Measurements from ENCODE around the gene DCTN3. TPM values are rescaled to one million over a fixed set of nuclear protein-coding genes. Genes with fewer than 3 reads are reported as not detected.

The DCTN3 gene
- total RNA-seq, 1 donor, result 84.0 TPM

- Histone ChIP-seq H3K4me2 (ENCODE audit: insufficient read depth, low read length) (peak overlapping the region; percentile 40), H2AFZ (ENCODE audit: low read length) (no peak overlapping the region), H4K20me1 (ENCODE audit: insufficient read depth, low read length) (peaks cover 5% of the 10 kb centered on the region), H3K4me3 (ENCODE audit: insufficient read depth, low read length) (peak overlapping the region; percentile 40), H3K36me3 (ENCODE audit: insufficient read depth, low read length) (no peaks in the 10 kb centered on the region), H3K27ac (ENCODE audit: low read depth, low read length) (no peak overlapping the region), H3K27me3 (ENCODE audit: insufficient read depth, low read length) (peaks cover 81% of the 10 kb centered on the region), H3K9me3 (ENCODE audit: low read depth, low read length) (no peaks in the 10 kb centered on the region), H3K79me2 (ENCODE audit: insufficient read depth, low read length) (no peaks in the 10 kb centered on the region), H3K4me1 (ENCODE audit: insufficient read depth, low read length) (no peaks in the 10 kb centered on the region)
- DNase-seq (ENCODE audit: insufficient read length, low spot score, missing footprints), result peak; percentile 95
- TF ChIP-seq, protein P1, sequence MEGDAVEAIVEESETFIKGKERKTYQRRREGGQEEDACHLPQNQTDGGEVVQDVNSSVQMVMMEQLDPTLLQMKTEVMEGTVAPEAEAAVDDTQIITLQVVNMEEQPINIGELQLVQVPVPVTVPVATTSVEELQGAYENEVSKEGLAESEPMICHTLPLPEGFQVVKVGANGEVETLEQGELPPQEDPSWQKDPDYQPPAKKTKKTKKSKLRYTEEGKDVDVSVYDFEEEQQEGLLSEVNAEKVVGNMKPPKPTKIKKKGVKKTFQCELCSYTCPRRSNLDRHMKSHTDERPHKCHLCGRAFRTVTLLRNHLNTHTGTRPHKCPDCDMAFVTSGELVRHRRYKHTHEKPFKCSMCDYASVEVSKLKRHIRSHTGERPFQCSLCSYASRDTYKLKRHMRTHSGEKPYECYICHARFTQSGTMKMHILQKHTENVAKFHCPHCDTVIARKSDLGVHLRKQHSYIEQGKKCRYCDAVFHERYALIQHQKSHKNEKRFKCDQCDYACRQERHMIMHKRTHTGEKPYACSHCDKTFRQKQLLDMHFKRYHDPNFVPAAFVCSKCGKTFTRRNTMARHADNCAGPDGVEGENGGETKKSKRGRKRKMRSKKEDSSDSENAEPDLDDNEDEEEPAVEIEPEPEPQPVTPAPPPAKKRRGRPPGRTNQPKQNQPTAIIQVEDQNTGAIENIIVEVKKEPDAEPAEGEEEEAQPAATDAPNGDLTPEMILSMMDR (IDR thresholded peaks at IDR 0.05; ENCODE audit: extremely low read depth, low read depth, low read length), result no peak
Observed at GRCh38 chr9:34590381-34591247, 29.7 kb downstream of the DCTN3 start.

- Histone ChIP-seq H3K4me2 (ENCODE audit: insufficient read depth, low read length) (no peak within 1 kb of the TSS), H2AFZ (ENCODE audit: low read length) (no peak within 1 kb of the TSS), H3K36me3 (ENCODE audit: insufficient read depth, low read length) (no peaks in the 10 kb centered on the region), H3K9me3 (ENCODE audit: low read depth, low read length) (no peaks in the 10 kb centered on the region), H3K27ac (ENCODE audit: low read depth, low read length) (no peak within 1 kb of the TSS), H3K79me2 (ENCODE audit: insufficient read depth, low read length) (no peaks in the 10 kb centered on the region), H4K20me1 (ENCODE audit: insufficient read depth, low read length) (peaks cover 5% of the 10 kb centered on the region), H3K27me3 (ENCODE audit: insufficient read depth, low read length) (peaks cover 89% of the 10 kb centered on the region), H3K4me3 (ENCODE audit: insufficient read depth, low read length) (no peak within 1 kb of the TSS), H3K4me1 (ENCODE audit: insufficient read depth, low read length) (no peaks in the 10 kb centered on the region)
- DNase-seq (ENCODE audit: insufficient read length, low spot score, missing footprints), result no peak
- TF ChIP-seq, protein P1 (IDR thresholded peaks at IDR 0.05; ENCODE audit: extremely low read depth, low read depth, low read length), result no peak
Observed at GRCh38 chr9:34589636-34590380, 30.5 kb downstream of the DCTN3 start, which contains the start of gene CNTFR. Gene CNTFR, minus strand, starts transcription at chr9:34589724. Its CDS starts 20,743 bp downstream, at chr9:34568981.

DNA sequence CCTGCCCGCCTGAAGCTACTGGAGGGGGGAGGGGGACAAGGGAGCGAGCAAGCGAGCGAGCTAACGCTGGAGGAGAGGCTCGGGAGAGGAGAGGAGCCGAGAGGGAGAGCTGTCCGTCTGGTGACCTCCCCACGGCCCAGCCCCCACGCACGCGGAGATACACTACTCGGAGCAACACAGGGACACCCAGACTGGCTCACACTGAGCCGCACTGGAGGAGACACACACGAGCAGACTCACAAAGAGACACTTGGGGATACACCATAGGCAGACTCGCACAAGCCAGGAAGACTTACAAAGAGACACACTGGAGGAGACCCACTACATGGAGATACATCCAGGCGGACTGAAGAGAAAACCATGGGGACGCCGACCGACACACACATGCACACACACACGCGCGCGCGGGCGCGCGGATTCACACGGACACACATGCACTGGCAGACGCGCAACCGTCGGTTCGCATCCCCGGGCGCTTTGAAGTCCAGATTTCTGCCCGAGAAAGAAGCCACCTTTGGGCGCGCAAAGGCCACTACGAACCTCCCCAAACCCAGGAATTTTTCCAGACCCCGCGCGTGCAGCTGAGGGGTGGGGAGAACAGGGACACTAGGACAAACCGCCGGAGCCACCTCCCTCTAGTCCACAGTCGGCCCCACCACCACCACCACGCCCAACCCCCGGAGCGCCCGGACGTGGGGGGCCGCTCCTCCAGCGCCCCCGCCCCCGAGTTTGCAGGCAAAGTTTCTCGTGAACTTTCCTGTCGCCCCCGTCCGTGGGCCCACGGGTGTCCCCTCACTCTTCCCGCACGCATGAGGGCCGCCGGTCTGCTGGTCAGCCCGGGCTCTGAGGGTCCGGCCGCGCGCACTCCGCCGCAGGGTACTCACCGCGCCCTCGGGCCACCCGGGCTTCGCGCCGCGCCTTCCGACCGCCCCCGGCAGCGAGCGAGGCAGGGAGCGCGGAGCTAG, 31.3 kb downstream of the DCTN3 start:
- Histone ChIP-seq H3K27ac (ENCODE audit: low read depth, low read length) (no peak overlapping the region), H3K4me3 (ENCODE audit: insufficient read depth, low read length) (no peak overlapping the region), H3K79me2 (ENCODE audit: insufficient read depth, low read length) (no peaks in the 10 kb centered on the region), H4K20me1 (ENCODE audit: insufficient read depth, low read length) (peaks cover 3% of the 10 kb centered on the region), H3K27me3 (ENCODE audit: insufficient read depth, low read length) (peaks cover 87% of the 10 kb centered on the region), H3K36me3 (ENCODE audit: insufficient read depth, low read length) (no peaks in the 10 kb centered on the region), H3K9me3 (ENCODE audit: low read depth, low read length) (no peaks in the 10 kb centered on the region), H3K4me1 (ENCODE audit: insufficient read depth, low read length) (no peaks in the 10 kb centered on the region), H2AFZ (ENCODE audit: low read length) (no peak overlapping the region), H3K4me2 (ENCODE audit: insufficient read depth, low read length) (no peak overlapping the region)
- DNase-seq (ENCODE audit: insufficient read length, low spot score, missing footprints), result no peak
- TF ChIP-seq, protein P1 (IDR thresholded peaks at IDR 0.05; ENCODE audit: extremely low read depth, low read depth, low read length), result no peak
